Large intestine (tissue), 12 donors: ENCODE data around the gene PPP2R5E. TPM values are rescaled to one million over a fixed set of nuclear protein-coding genes. Genes with fewer than 3 reads are reported as not detected.
A peak's percentile ranks its signal among the peaks of the same experiment; 100 is the strongest.
"Not testable (repeated sequence)": the region's sequence is repeated elsewhere in the genome, so short reads cannot be mapped to it uniquely, and the experiment has no call there.

Source experiments
- DNase-seq, 2 donors: peaks; one replicate each; pipeline versions ENCODE4 v3.0.0 to v3.0.0-alpha.2; 2013
- H3K27ac ChIP-seq: one replicate; pipeline ENCODE4 v1.5.1; 2013; ENCODE audit warnings: low read length
- H3K27me3 ChIP-seq: 2 replicates; pipeline ENCODE4 v1.6.1; 2013; ENCODE audit warnings: low read length; ENCODE audit not compliant: control insufficient read depth, insufficient read depth
- H3K36me3 ChIP-seq: 2 replicates; pipeline ENCODE4 v1.6.1; 2013; ENCODE audit warnings: low read length; ENCODE audit not compliant: control insufficient read depth, insufficient read depth
- H3K4me1 ChIP-seq: one replicate; pipeline ENCODE4 v1.6.1; 2013; ENCODE audit warnings: low read length; ENCODE audit not compliant: control insufficient read depth, insufficient read depth
- H3K4me3 ChIP-seq: one replicate; pipeline ENCODE4 v1.5.1; 2013; ENCODE audit warnings: low read length
- H3K9me3 ChIP-seq: one replicate; pipeline ENCODE4 v1.6.1; 2013; ENCODE audit warnings: mild to moderate bottlenecking, low read depth, low read length, moderate library complexity; ENCODE audit not compliant: control insufficient read depth
- WGBS: methylation state at CpG from one replicate; pipeline ENCODE4 v1.1.5; 2013; ENCODE audit warnings: low lambda C conversion rate; ENCODE audit not compliant: insufficient coverage; 5-methylcytosine and 5-hydroxymethylcytosine counted together
- long read RNA-seq, 11 donors: transcript quantifications; one replicate each; lab custom pipeline, GENCODE V29; 2026
- polyA plus RNA-seq: library from polyadenylated mRNA; unstranded; fragments of 120-200 nt; gene quantifications from one replicate; pipeline ENCODE4 v1.2.1, GENCODE V29; 2013

PPP2R5E gene
- 22.4 TPM for polyA plus RNA-seq
- long read RNA-seq, donor 1, full-length matches to known transcripts = 4 of 10 reads
- long read RNA-seq, donor 1, partial matches to known transcripts = 6 of 10 reads
- long read RNA-seq, donor 1, other reads (novel, unspliced or antisense) = 0 of 10 reads
- long read RNA-seq, donor 2, full-length matches to known transcripts = 2 of 28 reads
- long read RNA-seq, donor 2, partial matches to known transcripts = 26 of 28 reads
- long read RNA-seq, donor 2, other reads (novel, unspliced or antisense) = 0 of 28 reads
- long read RNA-seq, donor 3 = 0 reads
- long read RNA-seq, donor 4, full-length matches to known transcripts = 1 of 1 reads
- long read RNA-seq, donor 4, partial matches to known transcripts = 0 of 1 reads
- long read RNA-seq, donor 4, other reads (novel, unspliced or antisense) = 0 of 1 reads
- long read RNA-seq, donor 5, partial matches to known transcripts = 0 of 1 reads
- long read RNA-seq, donor 5, other reads (novel, unspliced or antisense) = 0 of 1 reads
- long read RNA-seq, donor 6, partial matches to known transcripts = 7 of 10 reads
- long read RNA-seq, donor 6, other reads (novel, unspliced or antisense) = 0 of 10 reads
- long read RNA-seq, donor 7, full-length matches to known transcripts = 1 of 1 reads
- long read RNA-seq, donor 7, partial matches to known transcripts = 0 of 1 reads
- long read RNA-seq, donor 7, other reads (novel, unspliced or antisense) = 0 of 1 reads
- long read RNA-seq, donor 8, full-length matches to known transcripts = 2 of 8 reads
- long read RNA-seq, donor 8, partial matches to known transcripts = 6 of 8 reads
- long read RNA-seq, donor 8, other reads (novel, unspliced or antisense) = 0 of 8 reads
- long read RNA-seq, donor 9, full-length matches to known transcripts = 2 of 2 reads
- long read RNA-seq, donor 9, partial matches to known transcripts = 0 of 2 reads
- long read RNA-seq, donor 9, other reads (novel, unspliced or antisense) = 0 of 2 reads
- long read RNA-seq, donor 10, full-length matches to known transcripts = 2 of 2 reads
- long read RNA-seq, donor 10, partial matches to known transcripts = 0 of 2 reads
- long read RNA-seq, donor 10, other reads (novel, unspliced or antisense) = 0 of 2 reads
- long read RNA-seq, donor 11, full-length matches to known transcripts = 3 of 3 reads
- long read RNA-seq, donor 11, partial matches to known transcripts = 0 of 3 reads
- long read RNA-seq, donor 11, other reads (novel, unspliced or antisense) = 0 of 3 reads

DNA sequence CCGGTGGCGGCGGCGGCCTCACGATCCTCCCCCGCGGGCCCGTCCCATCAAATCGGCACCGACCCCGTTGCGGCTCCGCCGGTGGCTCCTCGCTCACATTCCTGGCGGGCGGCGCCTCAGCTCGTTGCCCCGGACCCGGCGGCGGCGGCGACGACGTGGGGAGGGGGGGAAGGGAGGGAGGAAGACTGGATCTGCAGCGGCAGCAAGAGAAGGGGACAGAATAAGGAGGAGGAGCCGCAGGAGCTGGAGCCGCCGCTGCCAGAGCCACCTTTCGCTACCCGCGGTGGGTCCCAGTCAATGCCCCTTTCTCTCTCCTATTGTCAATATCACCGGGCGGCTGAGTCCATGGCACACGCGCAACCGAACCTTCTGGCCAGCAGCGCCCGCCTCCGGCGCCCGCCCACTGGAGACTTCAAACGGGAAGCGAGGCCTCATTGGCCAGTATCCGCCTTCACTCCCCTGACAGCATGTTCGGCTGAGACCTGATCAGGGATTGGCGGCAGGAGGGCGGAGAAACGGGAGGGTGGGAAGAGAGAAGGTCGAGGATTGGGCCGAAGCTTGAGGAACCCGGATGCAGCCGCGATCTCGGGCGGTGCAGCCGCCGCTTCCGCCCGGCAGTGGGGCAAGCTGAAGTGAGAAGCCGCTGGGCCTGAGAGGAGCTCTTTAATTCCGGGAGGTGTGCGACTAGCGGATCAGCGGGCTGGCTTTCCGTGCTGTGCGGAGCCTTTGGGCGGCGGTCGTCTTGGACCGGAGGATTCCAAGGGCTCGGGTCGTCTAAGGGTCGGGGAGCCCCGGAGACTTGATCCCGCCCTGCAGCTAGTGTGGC is at the start of gene PPP2R5E:
PPP2R5E (minus strand) TSS at position 378 of the 826 bp plus-strand sequence. CDS start 3,692 bp downstream, outside the sequence.
- Histone ChIP-seq H3K4me1 (peaks cover 4% of the 10 kb centered on the region), H3K4me3 (peak within 1 kb of the TSS; percentile 93), H3K27ac (peak within 1 kb of the TSS; percentile 91), H3K27me3 (no peaks in the 10 kb centered on the region), H3K9me3 (no peaks in the 10 kb centered on the region), H3K36me3 (peaks cover 12% of the 10 kb centered on the region)
- WGBS = no CpG with 5 or more reads among the region's 78 CpGs
- DNase-seq = peak; percentile 98 to 99

DNA sequence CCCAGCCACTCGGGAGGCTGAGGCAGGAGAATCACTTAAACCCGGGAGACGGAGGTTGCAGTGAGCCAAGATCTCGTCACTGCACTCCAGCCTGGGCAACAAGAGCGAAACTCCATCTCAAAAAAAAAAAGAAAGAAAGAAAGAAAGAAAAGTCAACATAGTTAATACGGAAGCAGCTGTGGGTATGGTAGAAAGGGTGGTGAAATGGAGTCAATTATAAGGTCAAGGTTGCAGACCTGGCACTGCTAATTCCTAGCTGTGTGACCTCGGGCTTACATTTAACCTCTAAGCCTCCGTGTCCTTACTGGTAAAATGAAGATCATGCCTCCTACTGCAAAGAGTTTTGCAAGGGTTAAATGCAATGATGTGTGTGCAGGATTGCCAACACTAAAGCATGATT is 39.9 kb upstream of the PPP2R5E start:
- not testable (repeated sequence) for H3K4me1 ChIP-seq, H3K9me3 ChIP-seq, DNase-seq, H3K4me3 ChIP-seq, H3K27ac ChIP-seq, H3K27me3 ChIP-seq, H3K36me3 ChIP-seq
- 93% methylated on average over 2 of the region's 8 CpGs for WGBS

DNA sequence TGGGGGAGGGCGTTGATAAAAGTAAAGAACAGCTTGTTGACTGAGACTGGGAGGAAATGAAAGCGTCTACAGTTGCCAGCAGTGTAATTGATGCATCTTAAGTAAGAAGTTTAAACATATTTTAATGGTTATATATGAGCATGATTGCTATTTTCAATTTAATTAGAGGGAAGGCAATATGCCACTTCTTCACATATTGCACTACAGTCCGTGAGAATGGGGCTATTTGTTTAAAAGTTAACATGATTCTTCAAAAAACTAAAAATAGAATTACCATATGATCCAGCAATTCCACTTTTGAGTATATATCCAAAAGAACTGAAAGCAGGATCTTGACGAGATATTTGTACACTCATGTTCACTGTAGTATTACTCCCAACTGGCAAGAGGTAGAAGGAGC is 38.3 kb upstream of the PPP2R5E start:
- Histone ChIP-seq H3K36me3 (no peaks in the 10 kb centered on the region), H3K27ac (no peak overlapping the region), H3K4me1 (no peaks in the 10 kb centered on the region), H3K27me3 (no peaks in the 10 kb centered on the region), H3K4me3 (no peak overlapping the region), H3K9me3 (no peaks in the 10 kb centered on the region)
- 72% methylated on average over 2 of the region's 4 CpGs for WGBS
- no peak for DNase-seq

DNA sequence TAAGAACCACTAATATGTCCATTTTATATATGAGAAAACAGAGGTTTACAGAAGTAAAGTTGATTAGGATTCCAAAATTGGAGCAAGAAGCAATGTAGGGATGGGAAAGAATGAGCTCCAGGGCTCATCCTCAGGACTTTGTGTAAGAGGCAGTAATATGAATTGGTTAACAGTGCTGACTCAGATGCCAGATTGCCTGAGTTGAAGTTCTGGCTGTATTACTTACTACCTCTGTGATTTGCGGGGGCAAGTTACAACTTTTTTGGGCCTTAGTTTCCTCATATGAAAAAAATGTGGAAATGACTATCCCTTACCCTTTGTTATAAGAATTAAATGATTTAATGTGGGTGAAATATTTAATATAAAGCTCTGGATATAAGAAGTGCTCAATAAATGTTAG is 35.1 kb upstream of the PPP2R5E start:
- no peaks in the 10 kb centered on the region for H3K4me1 ChIP-seq
- WGBS = no CpG with 5 or more reads among the region's 1 CpG
- H3K9me3 ChIP-seq = no peaks in the 10 kb centered on the region
- no peak overlapping the region for H3K4me3 ChIP-seq
- no peak overlapping the region for H3K27ac ChIP-seq
- no peaks in the 10 kb centered on the region for H3K27me3 ChIP-seq
- DNase-seq = no peak
- no peaks in the 10 kb centered on the region for H3K36me3 ChIP-seq

DNA sequence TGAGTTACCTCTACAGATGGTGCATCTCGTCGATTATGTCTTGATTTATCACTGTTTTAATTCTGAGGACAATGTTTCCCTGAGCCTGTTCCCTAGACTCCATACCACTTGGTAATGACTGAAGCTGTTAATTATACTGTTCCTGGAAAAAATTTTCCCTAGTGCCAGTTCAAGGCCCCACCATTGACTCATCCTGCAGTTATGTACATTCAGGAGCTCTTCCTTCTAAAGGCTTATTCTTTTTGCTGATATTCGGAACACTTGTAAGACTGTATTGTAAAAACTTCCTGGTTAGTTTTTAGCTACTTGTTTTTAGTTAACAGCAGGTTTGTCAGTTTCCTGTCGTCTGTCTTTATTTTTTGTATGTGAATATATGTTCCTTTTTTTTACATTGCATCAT is 30.4 kb upstream of the PPP2R5E start:
- Histone ChIP-seq H3K27me3 (no peaks in the 10 kb centered on the region), H3K4me1 (no peaks in the 10 kb centered on the region), H3K27ac (no peak overlapping the region), H3K9me3 (no peaks in the 10 kb centered on the region), H3K4me3 (no peak overlapping the region), H3K36me3 (no peaks in the 10 kb centered on the region)
- WGBS = no CpG with 5 or more reads among the region's 4 CpGs
- no peak for DNase-seq

DNA sequence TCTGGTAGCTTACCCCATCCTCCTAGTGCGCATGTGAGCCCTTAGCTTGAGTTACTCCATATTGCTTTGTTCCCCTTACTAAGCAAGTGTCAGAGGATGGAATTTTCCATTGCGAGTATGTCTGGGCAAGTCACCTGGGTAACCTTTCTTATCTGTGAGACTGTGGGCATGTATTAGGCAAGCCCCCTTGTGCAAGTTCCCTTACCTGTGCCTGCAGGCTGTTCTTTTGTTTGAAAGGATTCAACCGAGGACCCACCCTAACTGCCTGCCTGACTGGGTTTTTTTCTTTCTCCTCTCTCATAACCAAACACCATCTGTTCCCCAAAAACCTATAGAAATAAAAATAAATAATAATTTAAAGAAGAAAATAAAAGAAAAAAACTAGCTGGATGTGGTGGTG is 22.3 kb upstream of the PPP2R5E start:
- Histone ChIP-seq H3K4me3 (no peak overlapping the region), H3K27me3 (no peaks in the 10 kb centered on the region), H3K27ac (no peak overlapping the region), H3K4me1 (no peaks in the 10 kb centered on the region), H3K9me3 (no peaks in the 10 kb centered on the region), H3K36me3 (no peaks in the 10 kb centered on the region)
- no CpG with 5 or more reads among the region's 3 CpGs for WGBS
- no peak for DNase-seq

DNA sequence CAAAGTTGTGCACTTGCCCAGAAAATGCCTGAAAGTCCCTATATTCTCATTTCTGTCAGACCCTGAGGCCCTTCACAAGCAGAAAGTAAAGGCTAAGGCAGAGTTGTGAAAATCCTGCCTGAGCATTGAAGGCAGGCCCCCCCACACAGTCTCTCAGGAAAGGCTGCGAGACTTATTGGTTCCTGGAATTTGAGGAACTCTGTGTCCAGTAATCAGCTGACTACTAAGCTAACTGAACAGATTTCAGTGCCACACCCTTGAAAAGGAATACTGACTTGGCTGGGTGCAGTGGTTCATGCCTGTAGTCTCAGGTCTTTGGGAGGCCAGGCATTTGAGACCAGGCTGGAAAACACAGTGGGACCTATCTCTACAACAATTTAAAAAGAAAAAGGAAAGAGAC is 21.1 kb upstream of the PPP2R5E start:
- Histone ChIP-seq H3K4me1 (no peaks in the 10 kb centered on the region), H3K27ac (no peak overlapping the region), H3K9me3 (no peaks in the 10 kb centered on the region), H3K4me3 (no peak overlapping the region), H3K36me3 (no peaks in the 10 kb centered on the region), H3K27me3 (no peaks in the 10 kb centered on the region)
- DNase-seq = no peak
- no CpG with 5 or more reads among the region's 1 CpG for WGBS

DNA sequence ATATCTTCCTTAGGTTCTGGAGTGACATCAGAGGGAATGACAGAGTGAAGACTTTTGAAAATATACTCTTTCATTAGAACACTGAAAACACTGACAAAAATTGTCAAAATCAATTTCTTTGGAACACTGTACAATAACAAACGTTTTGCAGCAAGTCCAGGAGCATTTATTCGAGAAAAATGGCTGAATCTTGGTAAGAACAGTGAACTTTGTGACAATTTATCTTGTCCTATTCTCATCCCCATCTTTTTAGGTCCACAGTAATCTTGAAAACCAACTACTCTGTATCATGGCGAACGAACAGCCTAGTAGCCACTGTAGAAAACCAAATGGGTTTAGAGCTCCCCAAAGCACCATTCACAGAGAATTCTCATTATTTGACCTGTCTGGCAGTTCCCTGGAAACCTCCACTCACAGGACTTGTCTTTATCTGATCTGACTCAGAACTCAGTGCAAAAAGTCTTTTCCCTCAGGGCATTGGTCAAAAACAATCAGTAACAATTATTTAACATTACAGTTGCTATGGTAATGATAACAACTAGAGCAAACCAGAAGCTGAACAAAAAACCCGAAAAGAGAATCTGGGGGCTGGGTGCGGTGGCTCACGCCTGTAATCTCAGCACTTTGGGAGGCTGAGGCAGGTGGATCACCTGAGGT is 20.3 kb upstream of the PPP2R5E start:
- Histone ChIP-seq H3K4me3 (no peak overlapping the region), H3K4me1 (no peaks in the 10 kb centered on the region), H3K36me3 (no peaks in the 10 kb centered on the region), H3K9me3 (no peaks in the 10 kb centered on the region), H3K27ac (no peak overlapping the region), H3K27me3 (no peaks in the 10 kb centered on the region)
- DNase-seq = no peak
- WGBS = no CpG with 5 or more reads among the region's 7 CpGs

DNA sequence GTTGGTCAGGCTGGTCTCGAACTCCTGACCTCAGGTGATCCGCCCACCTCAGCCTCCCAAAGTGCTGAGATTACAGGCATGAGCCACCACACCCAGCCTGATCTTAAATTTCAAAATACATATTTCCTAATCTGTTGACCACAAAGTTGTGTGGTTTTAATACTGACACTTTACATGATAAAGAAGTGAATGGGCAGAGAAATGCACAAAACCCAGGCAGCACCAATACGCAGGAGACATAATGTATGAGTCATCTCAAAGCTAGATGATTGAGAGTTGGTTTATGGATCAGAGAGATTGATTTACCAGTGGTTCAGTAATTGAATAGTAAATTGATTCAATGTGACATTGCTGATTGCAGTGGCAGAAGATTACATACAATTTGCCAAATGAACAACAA is 19.2 kb upstream of the PPP2R5E start:
- Histone ChIP-seq H3K4me3 (no peak overlapping the region), H3K36me3 (no peaks in the 10 kb centered on the region), H3K4me1 (no peaks in the 10 kb centered on the region), H3K27ac (no peak overlapping the region), H3K27me3 (no peaks in the 10 kb centered on the region), H3K9me3 (no peaks in the 10 kb centered on the region)
- DNase-seq = no peak
- no CpG with 5 or more reads among the region's 3 CpGs for WGBS
